ENCODE data around the gene ARID1B. TPM values are rescaled to one million over a fixed set of nuclear protein-coding genes. Genes with fewer than 3 reads are reported as not detected.

ARID1B gene
- total RNA-seq, 4 donors from 2014 or later = 157 to 315 (median 206) TPM

- 85 to 93% methylated on average over 8 of the region's 8 CpGs for WGBS, 2 donors
- no peak for DNase-seq
- intact Hi-C loops (cut with DNase I) = no loop called here
- H3K27ac ChIP-seq = no peak overlapping the region
- H3K4me1 ChIP-seq = peaks cover 32 to 41% of the 10 kb centered on the region in 2 donors
- no peaks in the 10 kb centered on the region for H3K9me3 ChIP-seq
- no peaks in the 10 kb centered on the region for H3K36me3 ChIP-seq
- TF ChIP-seq CTCF (IDR thresholded peaks at IDR 0.05) (no peak), POLR2A (IDR thresholded peaks at IDR 0.05) (no peak)
- no peak overlapping the region for H3K4me3 ChIP-seq (replicated peaks in 1 of 3)
- no peaks in the 10 kb centered on the region for H3K27me3 ChIP-seq
Observed at GRCh38 chr6:156928126-156928525, 150.9 kb downstream of the ARID1B start.

GRCh38 chr6:156928972-156929371 is 151.8 kb downstream of the ARID1B start:
- H3K4me3 ChIP-seq (replicated peaks in 1 of 3) = no peak overlapping the region
- DNase-seq = no peak
- H3K27me3 ChIP-seq = no peaks in the 10 kb centered on the region
- WGBS, 2 donors = 83 to 97% methylated on average over 5 of the region's 5 CpGs
- H3K4me1 ChIP-seq = peaks cover 40 to 45% of the 10 kb centered on the region in 2 donors
- H3K27ac ChIP-seq = no peak overlapping the region
- intact Hi-C loops (cut with DNase I) = no loop called here
- H3K9me3 ChIP-seq = no peaks in the 10 kb centered on the region
- no peak for TF ChIP-seq CTCF (IDR thresholded peaks at IDR 0.05)
- no peak for TF ChIP-seq POLR2A (IDR thresholded peaks at IDR 0.05)
- no peaks in the 10 kb centered on the region for H3K36me3 ChIP-seq

- Histone ChIP-seq H3K9me3 (no peaks in the 10 kb centered on the region), H3K4me3 (replicated peaks in 1 of 3) (no peak overlapping the region), H3K36me3 (no peaks in the 10 kb centered on the region), H3K27ac (peak overlapping the region in 2 of 3 donors; percentile 34 to 76), H3K27me3 (no peaks in the 10 kb centered on the region), H3K4me1 (peaks cover 36 to 43% of the 10 kb centered on the region in 2 donors)
- 96 to 97% methylated on average over 3 of the region's 3 CpGs for WGBS, 2 donors
- intact Hi-C loops (cut with DNase I) = no loop called here
- no peak for DNase-seq
- no peak for TF ChIP-seq CTCF (IDR thresholded peaks at IDR 0.05)
- no peak for TF ChIP-seq POLR2A (IDR thresholded peaks at IDR 0.05)
Observed at GRCh38 chr6:156931283-156931682, 154.1 kb downstream of the ARID1B start.

GRCh38 chr6:156933201-156934068 is 156.3 kb downstream of the ARID1B start:
- peaks cover 40 to 48% of the 10 kb centered on the region in 2 donors for H3K4me1 ChIP-seq
- H3K27ac ChIP-seq = peak overlapping the region; percentile 13 to 76 (median 66)
- intact Hi-C loops (cut with DNase I) = no loop called here
- peak; percentile 70 to 73 for DNase-seq
- TF ChIP-seq CTCF (IDR thresholded peaks at IDR 0.05) (no peak), POLR2A (IDR thresholded peaks at IDR 0.05) (no peak)
- no peaks in the 10 kb centered on the region for H3K9me3 ChIP-seq
- H3K36me3 ChIP-seq = no peaks in the 10 kb centered on the region
- H3K27me3 ChIP-seq = no peaks in the 10 kb centered on the region
- 26 to 38% methylated on average over 7 of the region's 7 CpGs for WGBS, 2 donors
- no peak overlapping the region for H3K4me3 ChIP-seq (replicated peaks in 1 of 3)

GRCh38 chr6:156934069-156934460 is 156.9 kb downstream of the ARID1B start:
- intact Hi-C loops (cut with DNase I) = no loop called here
- WGBS, 2 donors = 19 to 29% methylated on average over 2 of the region's 2 CpGs
- Histone ChIP-seq H3K9me3 (no peaks in the 10 kb centered on the region), H3K36me3 (no peaks in the 10 kb centered on the region), H3K4me1 (peaks cover 40 to 49% of the 10 kb centered on the region in 2 donors), H3K27ac (peak overlapping the region; percentile 13 to 76 (median 66)), H3K4me3 (replicated peaks in 1 of 3) (no peak overlapping the region), H3K27me3 (no peaks in the 10 kb centered on the region)
- DNase-seq = no peak
- no peak for TF ChIP-seq POLR2A (IDR thresholded peaks at IDR 0.05)
- TF ChIP-seq CTCF (IDR thresholded peaks at IDR 0.05) = no peak
